DMS79 (cell line): ENCODE results near the gene SAT1.

Experiments used
- DNase-seq: peaks from one replicate; lab custom pipeline; 2025; lab: John Stamatoyannopoulos, UW

SAT1 gene

DNA sequence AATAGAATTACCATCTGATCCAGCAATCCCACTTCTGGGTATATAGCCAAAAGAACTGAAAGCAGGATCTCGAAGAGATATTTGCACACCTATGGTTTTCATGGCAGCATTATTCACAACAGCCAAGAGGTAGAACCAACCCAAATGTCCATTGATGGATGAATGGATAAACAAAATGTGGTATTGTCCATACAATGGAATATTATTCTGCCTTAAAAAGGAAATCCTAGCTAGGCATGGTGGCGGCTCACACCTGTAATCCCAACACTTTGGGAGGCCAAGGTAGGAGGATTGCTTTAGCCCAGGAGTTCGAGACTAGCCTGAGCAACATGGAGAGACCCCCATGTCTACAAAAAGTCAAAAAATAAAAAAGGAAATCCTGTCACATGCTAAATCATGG, 27.3 kb downstream of the SAT1 start:
- no peak for DNase-seq

DNA sequence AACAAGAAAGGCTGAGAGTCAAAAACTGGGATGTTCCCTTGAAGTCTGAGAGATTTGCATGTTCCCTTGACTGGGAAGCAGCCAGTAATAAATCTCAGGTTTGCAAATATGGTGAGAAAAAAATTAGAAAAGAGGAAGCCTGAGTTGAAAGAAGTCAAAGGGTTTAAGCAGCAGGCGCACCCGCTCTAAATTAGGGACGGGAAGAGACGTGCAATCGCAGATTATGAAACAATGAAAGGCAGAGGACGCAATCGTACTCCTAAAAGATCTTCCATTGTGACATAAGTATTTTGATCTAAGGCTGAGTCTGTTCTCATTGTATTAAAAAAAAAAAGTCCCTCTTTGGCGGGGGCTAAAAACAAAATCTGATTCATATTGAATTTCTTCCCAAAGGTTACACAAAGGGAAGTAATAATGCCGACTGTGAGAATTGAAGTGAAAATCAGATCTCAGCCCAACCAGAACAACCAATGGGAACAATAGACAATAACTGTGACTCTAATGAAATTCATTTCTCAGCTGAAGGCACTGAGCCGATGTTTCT, 28.2 kb downstream of the SAT1 start:
- DNase-seq: no peak

DNA sequence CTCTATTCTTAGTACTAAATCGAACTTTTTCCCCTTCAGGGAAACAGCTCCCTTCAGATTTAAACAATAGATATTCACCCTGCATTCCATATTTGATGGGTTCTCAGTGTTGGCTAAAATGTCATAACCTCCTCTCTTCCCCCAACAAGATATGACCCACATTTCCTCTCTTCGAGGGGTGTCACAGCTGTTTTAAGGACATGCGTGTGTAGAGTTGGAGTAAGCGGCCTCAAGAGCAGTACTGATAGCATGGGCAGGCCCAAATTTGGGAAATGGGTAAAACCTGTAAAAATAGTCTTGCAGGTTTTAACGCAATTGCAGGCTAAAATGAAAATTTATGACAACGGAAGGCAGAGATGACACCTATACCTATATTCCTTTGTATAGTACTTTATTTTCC, 28.7 kb downstream of the SAT1 start:
- no peak for DNase-seq

DNA sequence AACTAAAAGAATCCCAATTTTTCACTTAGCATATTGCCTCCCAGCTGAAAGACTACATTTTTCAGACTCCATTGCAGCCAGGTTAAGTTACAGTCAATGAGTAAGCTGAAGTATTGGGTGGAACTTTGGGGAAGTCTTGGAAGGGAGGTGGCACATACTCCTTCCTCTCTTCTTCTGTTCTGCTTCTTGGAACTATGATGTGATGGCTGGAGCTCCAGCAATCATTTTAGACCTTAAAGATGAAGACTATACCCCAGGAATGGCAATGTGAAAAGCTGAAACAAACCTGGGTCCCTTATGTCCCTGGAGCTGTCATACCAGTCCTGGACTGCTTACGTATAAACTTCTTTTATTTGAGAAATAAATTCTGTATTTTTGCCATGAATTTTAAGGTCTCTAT, 30.8 kb downstream of the SAT1 start:
- DNase-seq: no peak

DNA sequence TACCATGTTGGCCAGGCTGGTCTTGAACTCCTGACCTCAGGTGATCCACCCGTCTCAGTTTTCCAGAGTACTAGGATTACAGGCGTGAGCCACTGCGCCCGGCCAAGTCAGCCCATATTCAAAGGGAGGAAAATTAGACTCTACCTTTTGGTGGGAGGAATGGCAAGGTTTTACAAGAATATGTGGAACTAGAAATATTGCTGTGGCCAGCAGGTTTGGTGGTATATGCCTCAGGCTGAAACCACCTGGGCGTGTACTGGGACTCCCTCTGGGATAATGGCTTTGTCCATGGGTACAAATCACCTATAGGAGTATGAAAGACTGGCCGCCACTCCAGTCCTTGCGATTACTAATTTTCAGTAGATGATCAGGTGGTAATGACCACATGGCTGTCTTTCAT, 32.4 kb downstream of the SAT1 start:
- DNase-seq: no peak

DNA sequence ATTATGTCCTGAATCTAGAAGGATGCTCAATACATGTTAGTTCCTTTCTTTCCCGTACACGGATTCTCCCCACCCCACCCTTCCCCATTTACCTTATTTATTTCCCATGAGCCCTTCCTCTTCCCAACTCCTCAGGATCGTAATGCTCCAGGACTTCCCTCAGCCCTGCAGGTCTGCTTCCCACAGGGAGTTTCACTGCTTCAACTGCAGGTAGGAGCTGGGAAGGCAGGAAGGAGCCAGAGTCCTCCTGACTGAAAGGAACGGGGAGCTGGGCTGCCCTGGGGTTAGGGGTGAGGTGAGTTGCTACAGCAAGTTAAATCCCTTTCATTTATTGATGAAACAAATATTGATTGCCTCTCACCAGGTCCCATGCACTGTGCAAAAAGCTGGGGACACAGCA, 33.2 kb downstream of the SAT1 start:
- no peak for DNase-seq

DNA sequence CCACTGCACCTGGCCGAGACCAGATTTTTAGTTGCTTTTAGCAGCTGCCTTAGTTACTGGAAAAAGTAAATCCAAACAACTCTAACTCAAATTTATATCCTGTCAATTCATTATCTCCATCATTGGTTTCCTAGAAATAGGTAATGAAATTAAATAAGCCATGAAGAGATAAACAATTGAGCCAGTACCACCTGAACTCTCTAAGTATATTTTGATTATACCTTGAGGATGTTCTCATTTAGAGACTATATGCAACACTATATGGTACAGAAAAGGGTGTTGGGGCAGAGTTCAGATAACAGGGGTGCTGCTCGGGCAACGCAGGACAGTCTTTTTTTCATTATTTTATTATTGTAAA, 35.0 kb downstream of the SAT1 start:
- DNase-seq: no peak

DNA sequence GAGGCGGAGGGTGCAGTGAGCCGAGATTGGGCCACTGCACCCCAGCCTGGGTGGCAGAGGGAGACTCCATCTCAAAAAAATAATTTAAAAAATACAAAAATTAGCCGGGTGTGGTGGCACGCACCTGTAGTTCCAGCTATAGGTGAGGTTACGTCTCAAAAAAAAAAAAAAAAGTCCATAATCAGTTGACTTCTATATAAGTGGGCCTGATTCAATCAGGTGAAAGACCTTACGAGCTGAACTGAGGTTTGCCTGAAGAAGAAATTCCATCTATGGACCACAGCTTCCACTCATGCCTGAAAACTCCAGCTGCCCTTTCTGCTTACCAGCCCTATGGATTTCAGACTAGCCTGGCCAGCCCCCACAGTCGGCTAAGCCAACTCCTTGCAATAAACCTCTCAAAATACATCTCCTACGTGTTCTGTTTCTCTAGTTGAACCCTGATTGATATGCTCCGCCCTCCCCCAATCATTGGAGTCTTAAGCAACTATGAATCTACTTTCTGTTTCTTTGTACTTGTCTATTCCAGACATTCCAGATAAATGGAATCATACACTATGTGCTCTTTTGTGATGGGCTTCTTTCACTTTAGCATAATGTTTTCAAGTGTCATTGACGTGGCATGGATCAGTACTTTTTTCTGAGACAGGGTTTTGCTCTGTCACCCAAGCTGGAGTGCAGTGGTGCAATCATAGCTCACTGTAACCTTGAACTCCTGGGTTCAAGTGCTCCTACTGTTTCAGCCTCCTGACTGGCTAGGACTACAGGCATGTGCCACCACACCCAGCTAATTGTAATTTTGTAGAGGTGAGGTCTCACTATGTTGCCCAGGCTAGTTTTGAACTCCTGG, 36.6 kb downstream of the SAT1 start:
- peak; percentile 9 for DNase-seq

DNA sequence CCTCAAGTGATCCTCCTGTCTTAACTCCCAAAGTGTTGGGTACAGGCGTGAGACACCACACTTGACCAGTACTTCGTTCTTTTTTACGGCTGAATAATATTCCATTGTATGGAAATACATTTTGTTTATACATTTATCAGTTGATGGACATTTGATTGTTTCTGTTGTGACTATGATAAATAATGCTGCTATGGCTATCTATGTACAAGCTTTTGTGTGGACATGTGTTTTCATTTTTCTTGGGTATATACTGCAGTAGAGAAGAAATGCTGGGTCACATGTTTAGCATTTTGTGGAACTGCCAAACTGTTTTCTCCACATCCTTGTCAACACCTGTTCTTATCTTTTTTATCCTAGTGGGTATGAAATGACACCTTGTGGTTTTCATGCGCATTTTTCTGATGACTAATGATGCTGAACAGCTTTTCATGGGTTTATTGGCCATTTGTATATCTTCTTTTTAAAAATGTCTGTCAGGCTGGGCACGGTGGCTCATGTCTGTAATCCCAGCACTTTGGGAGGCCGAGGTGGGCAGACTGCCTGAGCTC, 37.3 kb downstream of the SAT1 start:
- no peak for DNase-seq

DNA sequence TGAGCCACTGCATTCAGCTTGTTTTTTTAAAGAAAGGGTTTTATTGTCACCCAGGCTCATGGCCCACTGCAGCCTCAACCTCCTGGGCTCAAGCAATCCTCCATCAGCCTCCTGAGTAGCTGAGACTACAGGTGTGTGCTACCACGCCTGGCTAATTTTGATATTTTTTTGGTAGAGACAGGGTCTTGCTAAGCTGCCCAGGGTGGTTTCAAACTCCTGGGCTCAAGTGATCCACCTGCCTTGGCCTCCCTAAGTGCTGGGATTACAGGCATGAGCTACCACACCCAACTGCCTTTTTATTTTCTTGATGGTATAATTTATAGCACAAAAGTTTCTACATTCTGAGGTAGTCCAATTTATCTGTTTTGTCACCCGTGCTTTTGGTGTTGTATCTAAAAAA, 38.9 kb downstream of the SAT1 start:
- no peak for DNase-seq

DNA sequence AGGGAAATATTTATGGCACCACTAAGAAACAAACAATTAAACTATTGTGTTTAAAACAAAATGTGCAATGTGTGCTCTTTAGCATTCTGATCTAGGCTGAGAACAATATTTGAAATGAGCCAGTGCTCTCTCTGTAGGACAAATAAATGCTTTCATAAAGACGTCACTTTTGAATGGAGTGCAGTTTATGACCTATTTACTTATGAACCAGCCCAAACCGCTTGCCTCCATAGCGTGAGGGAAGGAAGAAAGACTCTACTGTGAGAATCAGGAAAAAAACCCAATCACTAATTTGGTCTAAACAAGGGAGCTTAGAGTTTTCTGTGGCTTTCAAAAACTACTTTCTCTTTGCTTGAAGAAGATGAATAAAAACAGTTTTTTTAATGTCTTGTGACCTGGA, 39.4 kb downstream of the SAT1 start:
- no peak for DNase-seq

DNA sequence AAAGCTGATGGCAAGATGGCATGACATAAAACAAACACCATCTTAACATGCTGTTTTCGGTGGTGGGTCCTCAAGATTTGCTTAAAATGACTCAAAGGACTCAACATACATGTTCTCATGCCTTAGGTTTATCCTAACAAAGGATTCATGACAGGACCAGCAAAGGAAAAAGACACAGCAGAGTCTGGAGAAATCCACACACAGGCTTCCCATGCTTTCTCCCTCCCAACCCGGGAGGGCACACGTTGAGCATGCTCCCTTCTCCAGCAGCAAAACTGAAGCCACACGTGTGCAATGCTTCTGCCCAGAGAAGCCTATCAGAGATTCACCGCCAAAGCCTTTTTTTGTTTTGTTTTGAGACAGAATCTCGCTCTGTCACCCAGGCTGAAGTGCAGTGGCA, 39.9 kb downstream of the SAT1 start:
- no peak for DNase-seq

DNA sequence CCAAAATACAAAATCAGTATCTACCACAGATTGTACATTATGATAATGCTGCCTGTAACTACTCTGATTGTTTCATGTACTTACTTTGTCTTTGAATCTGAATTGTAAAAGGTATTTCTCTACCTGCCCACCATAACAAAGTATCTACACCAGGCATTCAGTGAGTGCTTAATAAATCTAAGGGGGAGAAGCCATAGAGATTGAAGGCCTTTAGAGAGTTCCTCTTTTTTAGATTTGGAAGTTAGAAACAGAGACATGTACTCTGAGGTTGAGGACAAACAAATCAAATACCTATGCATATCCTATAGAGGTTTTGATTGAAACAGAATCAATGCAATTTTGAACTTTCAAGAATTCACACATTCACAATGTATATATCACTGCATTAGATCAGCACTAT, 42.7 kb downstream of the SAT1 start:
- no peak for DNase-seq

DNA sequence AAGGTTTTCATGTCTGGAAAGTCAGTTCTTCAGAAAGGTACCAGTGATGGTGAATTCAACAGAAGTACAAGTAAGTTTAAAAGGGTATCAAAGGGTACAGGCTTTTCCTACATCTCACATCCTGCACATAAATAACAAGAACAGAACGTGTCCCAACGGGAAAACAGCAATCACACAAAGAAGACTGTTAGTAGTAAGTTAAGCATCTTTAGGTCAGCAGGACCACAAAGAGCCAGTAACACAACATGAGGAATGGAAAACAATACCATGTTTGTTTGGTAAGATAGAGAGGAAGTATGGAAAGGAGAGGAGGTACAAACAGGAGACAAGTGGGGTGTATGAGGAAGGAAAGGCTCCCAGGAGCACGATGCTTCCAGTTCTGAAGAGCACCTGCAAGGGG, 43.2 kb downstream of the SAT1 start:
- DNase-seq: no peak

DNA sequence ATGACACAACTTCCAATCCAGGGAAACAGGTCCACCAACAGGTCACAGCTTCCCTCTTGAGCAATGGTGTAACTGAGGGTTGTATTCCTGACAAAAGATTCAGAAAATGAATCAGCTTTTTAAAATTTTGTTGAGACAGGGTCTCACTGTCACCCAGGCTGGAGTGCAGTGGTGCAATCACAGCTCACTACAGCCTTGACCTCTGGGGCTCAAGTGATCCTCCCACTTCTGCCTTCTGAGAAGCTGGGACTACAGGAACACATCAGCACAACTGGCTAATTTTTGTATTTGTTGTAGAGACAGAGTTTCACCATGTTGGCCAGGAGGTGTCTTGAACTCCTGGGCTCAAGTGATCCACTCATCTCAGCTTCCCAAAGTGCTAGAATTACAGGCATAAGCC, 43.7 kb downstream of the SAT1 start:
- no peak for DNase-seq

DNA sequence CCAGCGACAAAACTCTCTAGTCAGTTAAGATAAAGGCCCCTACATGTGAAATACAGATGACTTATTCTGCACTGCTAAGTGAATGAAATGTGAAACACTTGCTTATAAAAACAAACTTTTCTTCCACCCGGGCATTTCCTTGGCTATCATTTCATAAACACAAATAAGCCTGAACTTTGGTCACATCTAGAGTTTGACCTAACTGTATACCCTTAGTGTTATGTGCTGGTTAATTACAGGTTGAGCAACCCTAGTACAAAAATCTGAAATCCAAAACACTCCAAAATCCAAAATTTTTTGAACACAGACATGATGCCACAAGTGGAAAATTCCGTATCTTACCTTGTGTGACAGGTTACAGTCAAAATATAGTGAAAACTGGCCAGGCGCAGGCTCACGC, 45.9 kb downstream of the SAT1 start:
- DNase-seq: no peak

DNA sequence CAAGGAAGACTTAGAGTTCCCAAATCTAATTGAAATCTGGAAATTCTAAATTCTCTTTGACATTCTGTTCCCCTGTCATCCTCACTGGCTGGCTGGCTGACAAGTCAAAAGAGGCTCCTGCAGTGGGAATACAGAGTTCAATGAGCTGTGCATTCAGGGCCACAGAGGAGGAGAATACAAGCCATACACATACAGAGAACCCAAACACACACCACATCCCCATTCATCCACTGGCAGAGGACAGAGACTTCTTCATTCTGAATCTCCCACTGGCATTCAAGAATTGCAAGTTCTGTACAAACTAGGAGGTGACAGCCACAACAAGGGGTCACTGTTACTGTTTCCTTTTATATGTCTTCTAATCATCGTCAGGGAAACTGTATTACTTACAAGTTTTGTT, 49.7 kb downstream of the SAT1 start:
- DNase-seq: no peak
